Measurements from ENCODE around the gene PARP6.

GRCh38 chr15:72199205-72199515 lies 73.2 kb downstream of the PARP6 start:
- TF ChIP-seq POLR2A (conservative IDR thresholded peaks at IDR 0.05) (no peak), MAX (CRISPR knock-in tag; IDR thresholded peaks at IDR 0.05) (no peak), NRF1 (conservative IDR thresholded peaks at IDR 0.05 in 1 of 2, IDR thresholded peaks at IDR 0.05 in 1 of 2) (no peak), CTCF (IDR thresholded peaks at IDR 0.05 in 2 of 3, conservative IDR thresholded peaks at IDR 0.05 in 1 of 3; ENCODE audit: insufficient read depth in 2 of 3, low read depth in 1 of 3, low read length in 3 of 3) (no peak), SMARCA4 (IDR thresholded peaks at IDR 0.05) (no peak)
